Smooth muscle cell (in vitro differentiated cells): ENCODE results near the gene LIPJ. TPM values are rescaled to one million over a fixed set of nuclear protein-coding genes. Genes with fewer than 3 reads are reported as not detected.

ENCODE experiments used
- DNase-seq: peaks from one replicate; lab custom pipeline; 2025; ENCODE audit not compliant: unreplicated experiment; lab: John Stamatoyannopoulos, UW
- H2AFZ ChIP-seq: fragments of 200-600 bp; sonication (generic); 2 replicates; pipeline ENCODE4 v1.6.0; 2016; ENCODE audit warnings: antibody characterized with exemption, low read depth, mild to moderate bottlenecking
- H3F3A ChIP-seq: fragments of 200-600 bp; sonication (generic); 2 replicates; pipeline ENCODE4 v1.6.0; 2017; ENCODE audit warnings: antibody characterized with exemption, low read depth
- H3K27ac ChIP-seq: fragments of 200-600 bp; sonication (generic); 2 replicates; pipeline ENCODE4 v1.5.1; 2016; ENCODE audit warnings: low read depth, mild to moderate bottlenecking
- H3K27me3 ChIP-seq: fragments of 200-600 bp; sonication (generic); 2 replicates; pipeline ENCODE4 v1.6.1; 2016; ENCODE audit warnings: low read depth, mild to moderate bottlenecking
- H3K36me3 ChIP-seq: fragments of 200-600 bp; sonication (generic); 2 replicates; pipeline ENCODE4 v1.5.1; 2016; ENCODE audit warnings: low read depth
- H3K4me1 ChIP-seq: fragments of 200-600 bp; sonication (generic); 2 replicates; pipeline ENCODE4 v1.5.1; 2016; ENCODE audit warnings: low read depth
- H3K4me2 ChIP-seq: fragments of 200-600 bp; sonication (generic); 2 replicates; pipeline ENCODE4 v1.6.0; 2016; ENCODE audit warnings: mild to moderate bottlenecking
- H3K4me3 ChIP-seq: fragments of 200-600 bp; sonication (generic); 2 replicates; pipeline ENCODE4 v1.5.1; 2016; ENCODE audit warnings: mild to moderate bottlenecking
- H3K79me2 ChIP-seq: fragments of 200-600 bp; sonication (generic); 2 replicates; pipeline ENCODE4 v1.6.0; 2016; ENCODE audit warnings: low read depth, mild to moderate bottlenecking
- H3K9ac ChIP-seq: fragments of 200-600 bp; sonication (generic); 2 replicates; pipeline ENCODE4 v1.6.0; 2016; ENCODE audit warnings: low read depth
- H3K9me3 ChIP-seq: fragments of 200-600 bp; sonication (generic); replicated peaks from 2 replicates; pipeline ENCODE4 v1.5.1; 2016; ENCODE audit warnings: low read depth
- H4K20me1 ChIP-seq: fragments of 200-600 bp; sonication (generic); 2 replicates; pipeline ENCODE4 v1.6.0; 2016; ENCODE audit warnings: low read depth
- CTCF ChIP-seq: fragments of 200-600 bp; sonication (generic); IDR thresholded peaks from 2 replicates; pipeline ENCODE4 v1.5.1; 2017; ENCODE audit warnings: borderline replicate concordance, mild to moderate bottlenecking, antibody characterized with exemption; ENCODE audit not compliant: insufficient read depth, poor library complexity, severe bottlenecking
- WGBS: methylation state at CpG from one replicate; pipeline ENCODE4 v1.1.7; 2016; ENCODE audit warnings: low lambda C conversion rate; 5-methylcytosine and 5-hydroxymethylcytosine counted together
- polyA plus RNA-seq: library from polyadenylated mRNA; unstranded; fragments of >200 nt; fragmentation: Nextera tagmentation; extraction: Ambion mirVana; gene quantifications from 2 replicates; pipeline ENCODE4 v1.2.1, GENCODE V29; 2016
- total RNA-seq: library from RNA; depleted of rRNA; stranded (reverse); fragments of >200 nt; gene quantifications from 2 replicates; pipeline ENCODE4 v1.2.3, GENCODE V29; 2014

Gene LIPJ
- total and polyA plus RNA-seq, 2 experiments from 2014 or later: not detected

GRCh38 chr10:88565072-88565471 lies 21.5 kb upstream of the LIPJ start:
- Histone ChIP-seq H3F3A (no peaks in the 10 kb centered on the region), H3K4me1 (no peaks in the 10 kb centered on the region), H2AFZ (peak overlapping the region; percentile 56), H3K36me3 (no peaks in the 10 kb centered on the region), H3K27me3 (peaks cover 8% of the 10 kb centered on the region), H3K9ac (no peak overlapping the region), H3K9me3 (no peaks in the 10 kb centered on the region), H3K79me2 (no peaks in the 10 kb centered on the region), H3K27ac (no peak overlapping the region), H3K4me3 (no peak overlapping the region), H3K4me2 (no peak overlapping the region), H4K20me1 (no peaks in the 10 kb centered on the region)
- peak; percentile 50 for TF ChIP-seq CTCF
- 13% methylated on average over 1 of the region's 1 CpG for WGBS
- no peak for DNase-seq

GRCh38 chr10:88582411-88582805 lies 4.2 kb upstream of the LIPJ start:
- Histone ChIP-seq H4K20me1 (no peaks in the 10 kb centered on the region), H3K4me3 (peak overlapping the region; percentile 75), H3K9me3 (no peaks in the 10 kb centered on the region), H2AFZ (peak overlapping the region; percentile 95), H3K4me2 (peak overlapping the region; percentile 97), H3K36me3 (no peaks in the 10 kb centered on the region), H3K4me1 (no peaks in the 10 kb centered on the region), H3K27ac (peak overlapping the region; percentile 6), H3F3A (no peaks in the 10 kb centered on the region), H3K79me2 (no peaks in the 10 kb centered on the region), H3K27me3 (peaks cover 25% of the 10 kb centered on the region), H3K9ac (no peak overlapping the region)
- DNase-seq: no peak
- WGBS: 7% methylated on average over 4 of the region's 4 CpGs
- no peak for TF ChIP-seq CTCF

GRCh38 chr10:88582806-88583583 lies 3.6 kb upstream of the LIPJ start, which contains the start of gene RNLS:
Gene RNLS, minus strand, starts transcription at chr10:88583318.
- Histone ChIP-seq H3K9ac (peak within 1 kb of the TSS; percentile 41), H3F3A (no peaks in the 10 kb centered on the region), H4K20me1 (no peaks in the 10 kb centered on the region), H2AFZ (peak within 1 kb of the TSS; percentile 95), H3K27me3 (peaks cover 30% of the 10 kb centered on the region), H3K27ac (peak within 1 kb of the TSS; percentile 6), H3K9me3 (no peaks in the 10 kb centered on the region), H3K4me2 (peak within 1 kb of the TSS; percentile 97), H3K36me3 (no peaks in the 10 kb centered on the region), H3K4me3 (peak within 1 kb of the TSS; percentile 75), H3K4me1 (no peaks in the 10 kb centered on the region), H3K79me2 (no peaks in the 10 kb centered on the region)
- 2% methylated on average over 54 of the region's 63 CpGs for WGBS
- peak; percentile 53 for DNase-seq
- peak; percentile 71 for TF ChIP-seq CTCF

- no peaks in the 10 kb centered on the region for H3K9me3 ChIP-seq
- no peak for TF ChIP-seq CTCF
- peak overlapping the region; percentile 95 for H2AFZ ChIP-seq
- H3K27ac ChIP-seq: peak overlapping the region; percentile 6
- no peaks in the 10 kb centered on the region for H3K36me3 ChIP-seq
- H3K27me3 ChIP-seq: peaks cover 36% of the 10 kb centered on the region
- no peaks in the 10 kb centered on the region for H3F3A ChIP-seq
- no peak for DNase-seq
- H3K79me2 ChIP-seq: no peaks in the 10 kb centered on the region
- peak overlapping the region; percentile 97 for H3K4me2 ChIP-seq
- H3K4me3 ChIP-seq: peak overlapping the region; percentile 75
- peak overlapping the region; percentile 41 for H3K9ac ChIP-seq
- H4K20me1 ChIP-seq: no peaks in the 10 kb centered on the region
- WGBS: 57% methylated on average over 7 of the region's 7 CpGs
- H3K4me1 ChIP-seq: no peaks in the 10 kb centered on the region
These were observed 3.0 kb upstream of the LIPJ start for GRCh38 chr10:88583584-88583957.
